Measurements from ENCODE around the gene NFYC. TPM values are rescaled to one million over a fixed set of nuclear protein-coding genes. Genes with fewer than 3 reads are reported as not detected.

NFYC gene
- total RNA-seq, 1 experiment from 2014 or later = 25.4 TPM

DNA sequence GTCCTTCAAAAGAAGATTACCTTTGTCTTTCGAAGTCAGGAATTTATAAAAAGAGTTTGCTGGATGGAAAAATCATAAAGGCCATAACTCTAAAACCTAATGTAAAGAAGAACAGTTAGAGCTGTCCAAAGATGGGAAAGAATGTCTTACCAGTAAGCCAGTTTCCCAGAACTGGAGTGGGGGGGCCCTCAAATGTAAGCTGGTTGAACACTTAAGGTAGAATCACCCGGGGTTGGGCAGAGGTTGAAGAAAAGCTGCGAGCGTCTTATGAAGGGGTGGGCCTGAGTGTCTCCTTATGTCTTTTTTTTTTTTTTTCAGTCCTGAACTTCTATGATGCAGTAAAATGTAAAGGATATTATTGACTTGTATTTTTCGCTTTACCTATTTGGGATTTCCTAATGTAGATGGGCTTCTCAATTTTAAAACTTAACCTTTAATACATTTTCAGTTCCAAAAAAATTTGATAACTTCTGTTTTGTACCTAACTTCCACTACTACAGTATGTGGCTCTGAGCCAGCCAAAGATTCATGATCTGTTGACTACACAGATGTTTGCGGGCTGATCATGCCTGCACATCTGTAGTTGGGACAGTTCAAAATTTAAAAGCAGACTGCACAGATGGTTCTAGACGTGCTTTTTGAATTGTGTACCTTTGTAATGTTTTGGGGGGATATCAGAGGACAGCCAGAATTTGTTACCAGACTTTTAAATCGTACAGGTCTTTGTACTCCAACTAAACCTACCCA lies 43.6 kb downstream of the NFYC start:
- DNase-seq (ENCODE audit: extremely low read depth, low read depth) = no peak

- DNase-seq (ENCODE audit: extremely low read depth, low read depth) = no peak
Observed at GRCh38 chr1:40736085-40736531, 44.6 kb downstream of the NFYC start.

- DNase-seq (ENCODE audit: extremely low read depth, low read depth) = no peak
Observed at GRCh38 chr1:40738831-40739230, 47.3 kb downstream of the NFYC start.

GRCh38 chr1:40739455-40740008 lies 48.0 kb downstream of the NFYC start:
- DNase-seq (ENCODE audit: extremely low read depth, low read depth) = no peak

DNA sequence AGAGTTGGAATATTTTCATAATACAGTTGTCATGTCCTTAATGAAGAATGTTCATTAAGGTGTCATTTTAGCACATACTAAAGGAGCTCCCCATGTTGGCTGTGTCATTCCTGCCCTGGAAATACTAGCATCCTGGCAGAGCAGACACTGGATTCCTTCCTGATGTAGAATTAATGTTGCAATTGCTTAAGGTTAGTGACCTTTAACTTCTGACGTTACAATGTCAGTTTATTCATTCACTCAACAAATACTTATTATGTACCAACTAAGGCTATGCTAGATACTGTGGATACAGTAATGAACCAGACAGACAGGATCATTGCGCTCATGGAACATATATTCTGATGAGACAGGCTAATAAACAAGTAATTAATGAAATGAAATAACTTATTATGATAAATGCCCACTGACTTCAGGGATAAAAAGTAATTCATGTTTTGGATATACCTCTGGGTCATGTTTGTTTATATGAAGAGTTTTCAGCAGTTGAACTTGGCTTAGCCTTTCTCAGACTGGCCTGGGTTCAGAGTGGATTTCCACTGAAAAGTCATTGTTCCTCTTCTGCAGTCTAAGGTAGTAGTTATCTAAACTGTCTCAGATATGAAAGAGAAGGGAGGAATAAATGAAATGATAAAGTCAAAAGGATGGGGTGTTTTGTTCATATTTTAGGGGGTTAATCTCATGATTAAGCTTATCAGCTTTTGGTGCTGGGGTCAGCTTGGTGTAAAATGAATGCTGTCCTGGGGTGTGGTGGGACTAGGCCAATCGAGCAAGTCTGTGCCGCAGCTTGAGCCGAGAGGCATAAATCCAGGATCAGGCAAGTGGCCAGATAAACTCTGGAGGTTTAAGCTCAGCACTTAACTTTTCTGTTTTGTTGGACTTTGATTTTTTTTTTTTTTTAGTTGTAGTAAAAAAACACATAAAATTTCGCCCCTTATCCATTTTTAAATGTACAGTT lies 48.8 kb downstream of the NFYC start:
- DNase-seq (ENCODE audit: extremely low read depth, low read depth) = no peak

- DNase-seq (ENCODE audit: extremely low read depth, low read depth) = no peak
Observed at GRCh38 chr1:40740997-40741736, 49.7 kb downstream of the NFYC start.

DNA sequence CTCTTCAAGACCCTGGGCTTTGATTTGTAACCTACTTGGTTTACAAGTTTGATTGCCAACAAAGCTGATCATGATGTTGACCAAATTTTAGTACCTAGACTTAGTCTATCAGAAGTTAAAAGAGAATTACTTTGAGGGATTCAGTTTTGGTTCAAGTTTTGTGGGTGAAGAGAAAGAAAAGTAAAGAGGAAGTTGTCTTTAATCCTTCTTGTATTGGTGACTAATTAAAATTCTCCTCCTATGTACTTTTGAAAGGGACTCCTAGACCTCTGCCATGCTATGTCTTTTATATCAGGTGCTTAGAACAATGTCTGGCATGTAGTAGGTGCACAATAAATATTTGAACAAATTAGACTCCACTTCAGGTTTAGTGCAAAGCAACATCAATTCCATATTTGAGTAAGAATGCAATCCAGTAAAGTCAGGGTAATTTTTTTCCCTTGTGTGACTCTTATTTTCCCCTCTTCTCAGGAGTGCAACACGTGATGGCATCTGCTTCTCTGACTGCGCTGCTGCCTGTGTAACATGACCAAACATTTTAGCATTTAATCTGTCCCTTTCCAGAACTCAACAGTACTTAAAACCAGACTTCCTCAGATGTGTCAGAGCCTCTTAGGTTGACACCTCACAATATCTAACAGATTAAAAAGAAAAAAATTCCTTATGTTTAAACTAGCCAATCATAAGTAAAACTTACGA lies 51.0 kb downstream of the NFYC start:
- no peak for DNase-seq (ENCODE audit: extremely low read depth, low read depth)

GRCh38 chr1:40743452-40743851 lies 51.9 kb downstream of the NFYC start:
- DNase-seq (ENCODE audit: extremely low read depth, low read depth) = no peak

DNA sequence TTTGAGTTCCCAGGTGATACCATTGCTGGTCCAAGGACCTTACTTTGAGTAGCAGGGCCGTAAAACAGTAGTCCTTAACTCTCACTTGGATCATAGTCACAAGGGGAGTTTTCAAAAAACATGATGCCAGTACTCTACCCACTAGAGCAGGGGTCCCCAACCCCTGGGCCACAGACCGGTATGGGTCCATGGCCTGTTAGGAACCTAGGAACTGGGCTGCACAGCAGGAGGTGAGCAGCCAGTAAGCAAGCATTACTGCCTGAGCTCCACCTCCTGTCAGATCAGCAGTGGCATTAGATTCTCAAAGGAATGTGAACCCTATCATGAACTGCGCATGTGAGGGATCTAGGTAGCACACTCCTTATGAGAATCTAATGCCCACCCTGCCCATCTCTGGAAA lies 52.4 kb downstream of the NFYC start:
- no peak for DNase-seq (ENCODE audit: extremely low read depth, low read depth)

GRCh38 chr1:40745176-40745575 lies 53.7 kb downstream of the NFYC start:
- DNase-seq (ENCODE audit: extremely low read depth, low read depth) = no peak

DNA sequence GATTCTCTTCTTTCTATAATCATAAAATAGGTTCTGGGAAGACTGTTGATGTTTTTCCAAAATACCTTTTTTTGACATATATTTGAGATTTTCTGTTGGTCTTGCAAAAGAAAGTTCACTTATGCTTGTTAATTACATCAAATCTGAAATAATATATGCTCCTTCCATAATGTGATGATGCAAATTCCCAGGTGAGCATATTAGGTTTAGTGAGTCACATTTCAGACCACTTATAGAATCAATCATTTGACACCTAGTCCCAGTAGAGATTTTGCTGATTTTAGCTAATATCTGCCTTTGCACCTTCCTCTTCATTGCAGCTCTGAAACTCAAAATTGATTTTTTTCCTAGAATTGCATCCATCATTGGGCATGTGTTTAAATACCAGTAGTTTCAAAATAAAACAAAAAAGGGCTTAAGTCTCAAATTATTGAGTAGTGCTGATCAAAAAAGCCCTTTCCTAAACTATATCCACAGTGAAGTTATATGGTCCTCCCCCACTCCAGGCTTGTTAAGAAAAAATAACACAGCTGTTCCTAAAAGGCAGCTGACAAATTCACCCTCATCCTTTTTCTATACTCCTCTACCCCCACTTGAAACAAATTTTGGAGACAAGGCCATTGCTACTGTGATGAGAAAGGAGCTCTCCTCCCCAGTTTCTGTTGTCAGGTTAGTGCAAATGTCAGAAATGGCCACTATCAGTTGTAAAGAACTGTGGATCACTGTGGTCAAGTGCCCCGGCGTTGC lies 55.0 kb downstream of the NFYC start:
- DNase-seq (ENCODE audit: extremely low read depth, low read depth) = no peak

- no peak for DNase-seq (ENCODE audit: extremely low read depth, low read depth)
Observed at GRCh38 chr1:40748841-40749718, 57.6 kb downstream of the NFYC start.

DNA sequence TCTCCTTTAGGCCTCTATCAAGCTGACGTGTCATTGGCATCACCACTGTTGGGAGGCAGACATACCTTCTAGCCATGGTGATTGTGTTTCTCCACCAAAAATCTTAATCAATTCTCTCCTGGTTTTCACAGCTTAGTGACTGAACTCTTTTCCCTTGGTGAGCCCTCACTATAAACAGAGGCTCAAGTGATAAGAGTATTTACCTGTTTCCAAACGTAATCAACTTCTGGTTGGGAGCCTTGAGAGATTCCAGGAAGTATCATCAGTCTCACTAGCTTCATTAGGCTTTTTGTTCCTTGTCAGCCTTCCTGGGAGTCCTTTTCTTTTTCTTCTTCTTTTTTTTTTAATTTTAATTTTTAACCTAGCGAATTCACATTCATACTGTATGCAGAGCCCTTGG lies 58.3 kb downstream of the NFYC start:
- DNase-seq (ENCODE audit: extremely low read depth, low read depth) = no peak

- DNase-seq (ENCODE audit: extremely low read depth, low read depth) = no peak
Observed at GRCh38 chr1:40750451-40750908, 59.0 kb downstream of the NFYC start.

GRCh38 chr1:40751802-40752201 lies 60.3 kb downstream of the NFYC start:
- no peak for DNase-seq (ENCODE audit: extremely low read depth, low read depth)

DNA sequence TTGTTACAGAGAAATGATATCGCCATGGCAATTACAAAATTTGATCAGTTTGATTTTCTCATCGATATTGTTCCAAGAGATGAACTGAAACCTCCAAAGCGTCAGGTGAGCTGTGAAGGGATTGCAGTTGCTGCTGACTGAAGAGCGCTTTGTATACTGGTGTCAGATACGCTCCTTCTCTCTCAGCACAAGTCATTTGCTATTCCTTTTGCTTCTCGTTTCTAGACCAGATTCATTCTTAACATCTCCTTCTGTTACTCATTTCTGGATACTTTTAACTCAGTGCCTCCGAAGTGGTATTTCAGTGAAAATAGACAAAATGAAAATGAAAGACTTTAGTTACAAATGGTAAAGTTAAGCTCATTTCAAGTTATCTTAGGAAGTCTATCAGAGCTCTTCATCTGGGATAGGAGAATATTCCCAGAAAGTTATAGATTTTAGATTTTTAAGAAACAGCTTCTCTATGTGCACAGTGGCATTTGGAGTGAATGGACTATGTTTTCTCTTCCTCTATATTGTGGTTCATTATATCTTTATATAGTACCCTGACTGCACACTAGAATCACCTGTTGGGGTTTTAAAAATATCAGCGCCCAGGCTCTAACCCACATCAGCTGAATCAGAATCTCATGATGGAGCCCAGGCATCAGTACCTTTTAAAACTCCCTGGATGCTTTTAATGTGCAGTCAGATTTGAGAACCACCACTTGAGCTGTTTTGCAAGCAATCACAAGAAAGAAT lies 61.8 kb downstream of the NFYC start:
- no peak for DNase-seq (ENCODE audit: extremely low read depth, low read depth)

- no peak for DNase-seq (ENCODE audit: extremely low read depth, low read depth)
Observed at GRCh38 chr1:40754201-40754600, 62.7 kb downstream of the NFYC start.

- DNase-seq (ENCODE audit: extremely low read depth, low read depth) = no peak
Observed at GRCh38 chr1:40755067-40755466, 63.6 kb downstream of the NFYC start.

Measured in NCI-H460 (cell line).